Common myeloid progenitor, CD34-positive (primary cell): ENCODE results near the gene SP4.

ENCODE experiments used
- CTCF ChIA-PET: fragments of 350-600 bp; sonication (Branson Sonifier 250); formaldehyde crosslinking; loops from one replicate; lab custom pipeline; 2021; ENCODE audit warnings: antibody characterized with exemption; lab: Charles Lee
- POLR2A ChIA-PET: fragments of 350-600 bp; sonication (Branson Sonifier 250); formaldehyde crosslinking; loops from one replicate; lab custom pipeline; 2021; ENCODE audit warnings: antibody characterized with exemption; lab: Charles Lee
- DNase-seq, 3 donors: peaks; one replicate each; pipeline versions ENCODE4 v3.0.0 to v3.0.0-alpha.2; 2013
- H3K27ac ChIP-seq, 2 experiments: 1 replicate in 1 of 2; 2 replicates in 1 of 2; pipeline ENCODE4 v1.7.0; 2013; ENCODE audit warnings: inconsistent platforms in 2 of 2, low read length in 2 of 2, mild to moderate bottlenecking in 2 of 2, low read depth in 1 of 2, moderate library complexity in 1 of 2; ENCODE audit not compliant: severe bottlenecking in 2 of 2, insufficient read depth in 1 of 2, poor library complexity in 1 of 2
- H3K27me3 ChIP-seq, 5 experiments: replicated peaks in 2 of 5; 1 replicate in 3 of 5; 2 replicates in 2 of 5; pipeline versions ENCODE4 v1.6.1 to v1.7.0; 2013; ENCODE audit warnings: low read length in 4 of 5, mild to moderate bottlenecking in 2 of 5, moderate library complexity in 2 of 5, inconsistent platforms in 1 of 5; ENCODE audit not compliant: insufficient read depth in 5 of 5, control insufficient read depth in 4 of 5
- H3K36me3 ChIP-seq, 4 experiments: 1 replicate in 2 of 4; 2 replicates in 2 of 4; pipeline versions ENCODE4 v1.6.1 to v1.7.0; 2013; ENCODE audit warnings: low read length in 3 of 4, control low read depth in 1 of 4, mild to moderate bottlenecking in 1 of 4; ENCODE audit not compliant: control insufficient read depth in 4 of 4, insufficient read depth in 4 of 4
- H3K4me1 ChIP-seq, 4 experiments: 1 replicate in 3 of 4; 2 replicates in 1 of 4; pipeline versions ENCODE4 v1.6.1 to v1.7.1; 2013; ENCODE audit warnings: low read length in 3 of 4, mild to moderate bottlenecking in 3 of 4, control low read depth in 1 of 4, inconsistent platforms in 1 of 4, moderate library complexity in 1 of 4; ENCODE audit not compliant: control insufficient read depth in 4 of 4, insufficient read depth in 4 of 4; ENCODE audit errors: control extremely low read depth in 1 of 4
- H3K4me3 ChIP-seq, 7 experiments: 1 replicate in 4 of 7; 2 replicates in 3 of 7; pipeline versions ENCODE4 v1.5.1 to v1.7.0; 2013; ENCODE audit warnings: mild to moderate bottlenecking in 7 of 7, low read length in 6 of 7, moderate library complexity in 6 of 7, inconsistent platforms in 2 of 7, low read depth in 2 of 7, control low read depth in 1 of 7; ENCODE audit not compliant: insufficient read depth in 4 of 7, control insufficient read depth in 1 of 7; ENCODE audit errors: extremely low read depth in 1 of 7
- H3K9me3 ChIP-seq, 5 experiments: 1 replicate in 4 of 5; 2 replicates in 1 of 5; pipeline versions ENCODE4 v1.6.1 to v1.7.1; 2013; ENCODE audit warnings: low read length in 4 of 5, mild to moderate bottlenecking in 2 of 5, inconsistent platforms in 1 of 5, low read depth in 1 of 5, moderate library complexity in 1 of 5; ENCODE audit not compliant: control insufficient read depth in 4 of 5, insufficient read depth in 2 of 5; ENCODE audit errors: control extremely low read depth in 1 of 5
- WGBS: methylation state at CpG from one replicate; pipeline ENCODE4 v1.1.5; 2013; ENCODE audit not compliant: insufficient coverage; 5-methylcytosine and 5-hydroxymethylcytosine counted together

Gene SP4

GRCh38 chr7:21462081-21462480, 34.2 kb downstream of the SP4 start:
- Histone ChIP-seq H3K27me3 (no peaks in the 10 kb centered on the region), H3K4me3 (no peak overlapping the region), H3K9me3 (peaks cover 0 to 4% (median 0%) of the 10 kb centered on the region in 5 experiments), H3K36me3 (peaks cover 3 to 13% (median 8%) of the 10 kb centered on the region in 4 experiments), H3K27ac (no peak overlapping the region), H3K4me1 (peaks cover 2 to 5% (median 3%) of the 10 kb centered on the region in 4 experiments)
- WGBS: 96% methylated on average over 3 of the region's 3 CpGs
- POLR2A ChIA-PET: no interaction called here
- CTCF ChIA-PET: no interaction called here
- no peak for DNase-seq

GRCh38 chr7:21463524-21463923, 35.6 kb downstream of the SP4 start:
- Histone ChIP-seq H3K4me3 (no peak overlapping the region), H3K27me3 (no peaks in the 10 kb centered on the region), H3K27ac (no peak overlapping the region), H3K9me3 (peaks cover 0 to 4% (median 0%) of the 10 kb centered on the region in 5 experiments), H3K4me1 (peaks cover 2 to 4% (median 3%) of the 10 kb centered on the region in 4 experiments), H3K36me3 (peaks cover 3 to 13% (median 7%) of the 10 kb centered on the region in 4 experiments)
- no peak for DNase-seq
- 51% methylated on average over 3 of the region's 4 CpGs for WGBS
- ChIA-PET POLR2A (no interaction called here), CTCF (interaction anchor here (1.2 kb wide), 1 partner anchor 37 kb away, joined by 3 read pairs; no protein-coding TSS in a partner anchor)

GRCh38 chr7:21468969-21469368, 41.1 kb downstream of the SP4 start:
- Histone ChIP-seq H3K27me3 (no peaks in the 10 kb centered on the region), H3K4me1 (no peaks in the 10 kb centered on the region), H3K27ac (no peak overlapping the region), H3K36me3 (peaks cover 0 to 12% (median 2%) of the 10 kb centered on the region in 4 experiments), H3K4me3 (no peak overlapping the region), H3K9me3 (no peaks in the 10 kb centered on the region)
- POLR2A ChIA-PET: no interaction called here
- DNase-seq: no peak
- CTCF ChIA-PET: interaction anchor here (1.6 kb wide), 1 partner anchor 28 kb away, joined by 4 read pairs; no protein-coding TSS in a partner anchor

- Histone ChIP-seq H3K27ac (no peak overlapping the region), H3K4me1 (no peaks in the 10 kb centered on the region), H3K9me3 (no peaks in the 10 kb centered on the region), H3K36me3 (peaks cover 0 to 12% (median 2%) of the 10 kb centered on the region in 4 experiments), H3K27me3 (no peaks in the 10 kb centered on the region), H3K4me3 (no peak overlapping the region)
- no CpG with 5 or more reads among the region's 3 CpGs for WGBS
- POLR2A ChIA-PET: interaction anchor here (0.6 kb wide), 1 partner anchor 539 kb away, joined by 3 read pairs; no protein-coding TSS in a partner anchor
- CTCF ChIA-PET: interaction anchor here (1.6 kb wide), 1 partner anchor 29 kb away, joined by 4 read pairs; no protein-coding TSS in a partner anchor
- DNase-seq: no peak
Observed at GRCh38 chr7:21469894-21470293, 42.0 kb downstream of the SP4 start.

- Histone ChIP-seq H3K4me3 (no peak overlapping the region), H3K9me3 (no peaks in the 10 kb centered on the region), H3K27ac (no peak overlapping the region), H3K36me3 (peaks cover 0 to 8% (median 2%) of the 10 kb centered on the region in 4 experiments), H3K27me3 (no peaks in the 10 kb centered on the region), H3K4me1 (no peaks in the 10 kb centered on the region)
- ChIA-PET CTCF (interaction anchor here (0.7 kb wide), 1 partner anchor 218 kb away, joined by 3 read pairs; no protein-coding TSS in a partner anchor), POLR2A (interaction anchor here (0.6 kb wide), 1 partner anchor 71 kb away, joined by 4 read pairs; no protein-coding TSS in a partner anchor)
- WGBS: no CpG with 5 or more reads among the region's 1 CpG
- no peak for DNase-seq
Observed at GRCh38 chr7:21472029-21472428, 44.1 kb downstream of the SP4 start.

GRCh38 chr7:21476429-21476828, 48.5 kb downstream of the SP4 start:
- H3K4me3 ChIP-seq: no peak overlapping the region
- H3K9me3 ChIP-seq: peaks cover 0 to 2% (median 0%) of the 10 kb centered on the region in 5 experiments
- H3K27ac ChIP-seq: no peak overlapping the region
- H3K27me3 ChIP-seq: no peaks in the 10 kb centered on the region
- WGBS: no CpG with 5 or more reads among the region's 2 CpGs
- CTCF ChIA-PET: no interaction called here
- peaks cover 4 to 27% (median 9%) of the 10 kb centered on the region in 4 experiments for H3K36me3 ChIP-seq
- POLR2A ChIA-PET: interaction anchor here (0.7 kb wide), 1 partner anchor 390 kb away, joined by 4 read pairs; no protein-coding TSS in a partner anchor
- no peak for DNase-seq
- no peaks in the 10 kb centered on the region for H3K4me1 ChIP-seq

GRCh38 chr7:21480693-21481403, 53.0 kb downstream of the SP4 start:
- no CpG with 5 or more reads among the region's 3 CpGs for whole genome bisulfite sequencing
- peaks cover 0 to 2% (median 0%) of the 10 kb centered on the region in 5 experiments for H3K9me3 ChIP-seq
- no peak overlapping the region for H3K4me3 ChIP-seq
- no peaks in the 10 kb centered on the region for H3K4me1 ChIP-seq
- no peaks in the 10 kb centered on the region for H3K27me3 ChIP-seq
- ChIA-PET POLR2A (no interaction called here), CTCF (interaction anchor here (0.7 kb wide), 1 partner anchor 603 kb away, joined by 3 read pairs; no protein-coding TSS in a partner anchor)
- H3K27ac ChIP-seq: no peak overlapping the region
- H3K36me3 ChIP-seq: peaks cover 6 to 31% (median 8%) of the 10 kb centered on the region in 4 experiments
- DNase-seq: no peak
